HG03139 (cell line): ENCODE results near the gene AQP12A.

Experiments
- ATAC-seq: cut with Tn5 transposase; IDR thresholded peaks from one replicate; pipeline ENCODE4 v1.9.1; 2021; ENCODE audit not compliant: unreplicated experiment

AQP12A gene

GRCh38 chr2:240707043-240707756 is 15.5 kb downstream of the AQP12A start:
- ATAC-seq: no peak

DNA sequence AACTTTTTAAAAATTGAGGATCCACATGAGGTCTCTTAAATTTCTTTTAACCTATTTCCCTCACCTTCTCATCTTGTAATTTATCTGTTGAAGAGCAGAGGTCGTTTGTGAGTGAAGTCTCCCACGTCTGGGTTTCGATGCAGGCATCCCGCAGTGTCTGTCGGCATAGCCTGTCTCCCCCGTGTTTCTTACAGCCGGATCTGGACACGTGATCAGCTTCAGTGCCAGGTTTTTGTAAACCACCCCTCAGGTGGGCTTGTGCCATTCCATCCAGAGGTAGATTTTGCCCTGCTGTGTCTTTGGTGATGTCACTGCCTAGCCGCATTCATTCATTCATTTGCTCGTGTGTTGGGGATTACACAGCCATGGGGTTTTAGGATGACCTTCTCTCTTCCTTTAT is 16.2 kb downstream of the AQP12A start:
- no peak for ATAC-seq

- ATAC-seq: no peak
Observed at GRCh38 chr2:240708457-240708856, 16.8 kb downstream of the AQP12A start.

- no peak for ATAC-seq
Observed at GRCh38 chr2:240711296-240711695, 19.6 kb downstream of the AQP12A start.

DNA sequence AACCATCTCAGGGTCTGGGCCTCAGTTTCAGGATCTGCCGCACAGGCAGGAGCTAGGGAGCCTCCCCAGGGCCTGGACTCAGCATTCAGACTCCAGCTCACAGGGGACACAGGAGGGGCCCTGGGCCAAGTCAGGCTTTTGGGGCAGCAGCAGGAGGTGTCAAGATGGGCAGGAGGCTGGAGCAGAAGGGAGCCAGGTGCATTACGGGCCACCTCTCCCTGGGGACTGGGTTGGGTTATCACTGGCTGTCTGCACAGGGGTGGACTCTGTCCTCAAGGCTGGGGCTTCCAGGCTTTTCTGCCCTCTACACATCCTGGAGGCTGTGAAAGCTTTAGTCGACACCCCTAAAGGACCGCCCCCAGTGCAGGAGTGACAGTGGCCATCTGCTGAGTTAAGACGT is 20.0 kb downstream of the AQP12A start:
- ATAC-seq: no peak

- no peak for ATAC-seq
Observed at GRCh38 chr2:240712121-240712520, 20.5 kb downstream of the AQP12A start.

DNA sequence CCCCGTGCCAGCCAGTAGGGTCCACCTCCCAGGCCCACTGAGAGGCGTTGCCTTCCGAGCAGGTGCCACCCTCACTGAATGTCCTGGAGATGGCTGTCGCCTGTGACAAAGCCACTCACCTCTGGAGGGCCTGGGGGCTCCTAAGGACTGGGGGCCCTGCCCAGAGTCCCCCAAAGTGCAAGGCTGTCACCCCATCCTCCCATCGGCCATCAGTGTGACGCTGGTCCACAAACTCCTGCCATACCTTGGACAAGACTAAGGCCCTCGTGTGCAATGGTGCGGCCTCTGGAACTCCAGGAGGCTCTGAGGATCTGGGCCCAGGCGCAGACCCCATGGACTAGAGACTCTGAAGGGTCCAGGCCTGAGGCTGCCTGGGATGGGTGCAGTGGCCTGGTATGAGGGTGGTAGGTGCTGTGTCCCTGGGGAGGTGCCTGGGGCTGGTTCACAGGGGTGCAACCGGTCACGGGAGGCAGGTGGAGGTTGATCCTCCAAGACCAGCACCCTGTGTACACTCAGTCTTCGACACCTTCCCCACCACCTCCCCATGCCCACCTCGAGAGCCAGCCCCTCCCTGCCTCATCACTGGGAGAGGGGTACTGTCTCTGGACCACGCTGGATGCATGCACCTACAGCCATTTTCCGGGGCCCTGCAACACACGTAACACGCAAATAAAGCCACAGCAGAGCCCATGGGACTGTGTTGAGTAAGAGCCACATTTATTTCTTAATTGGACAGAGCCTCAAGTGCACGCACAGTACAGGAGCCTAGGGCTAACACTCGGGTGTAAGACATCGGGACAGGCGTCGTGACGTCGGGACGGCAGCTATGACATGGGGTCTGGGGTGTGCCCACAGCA is 21.6 kb downstream of the AQP12A start:
- ATAC-seq: no peak

GRCh38 chr2:240713928-240714746 is 22.5 kb downstream of the AQP12A start:
- no peak for ATAC-seq

DNA sequence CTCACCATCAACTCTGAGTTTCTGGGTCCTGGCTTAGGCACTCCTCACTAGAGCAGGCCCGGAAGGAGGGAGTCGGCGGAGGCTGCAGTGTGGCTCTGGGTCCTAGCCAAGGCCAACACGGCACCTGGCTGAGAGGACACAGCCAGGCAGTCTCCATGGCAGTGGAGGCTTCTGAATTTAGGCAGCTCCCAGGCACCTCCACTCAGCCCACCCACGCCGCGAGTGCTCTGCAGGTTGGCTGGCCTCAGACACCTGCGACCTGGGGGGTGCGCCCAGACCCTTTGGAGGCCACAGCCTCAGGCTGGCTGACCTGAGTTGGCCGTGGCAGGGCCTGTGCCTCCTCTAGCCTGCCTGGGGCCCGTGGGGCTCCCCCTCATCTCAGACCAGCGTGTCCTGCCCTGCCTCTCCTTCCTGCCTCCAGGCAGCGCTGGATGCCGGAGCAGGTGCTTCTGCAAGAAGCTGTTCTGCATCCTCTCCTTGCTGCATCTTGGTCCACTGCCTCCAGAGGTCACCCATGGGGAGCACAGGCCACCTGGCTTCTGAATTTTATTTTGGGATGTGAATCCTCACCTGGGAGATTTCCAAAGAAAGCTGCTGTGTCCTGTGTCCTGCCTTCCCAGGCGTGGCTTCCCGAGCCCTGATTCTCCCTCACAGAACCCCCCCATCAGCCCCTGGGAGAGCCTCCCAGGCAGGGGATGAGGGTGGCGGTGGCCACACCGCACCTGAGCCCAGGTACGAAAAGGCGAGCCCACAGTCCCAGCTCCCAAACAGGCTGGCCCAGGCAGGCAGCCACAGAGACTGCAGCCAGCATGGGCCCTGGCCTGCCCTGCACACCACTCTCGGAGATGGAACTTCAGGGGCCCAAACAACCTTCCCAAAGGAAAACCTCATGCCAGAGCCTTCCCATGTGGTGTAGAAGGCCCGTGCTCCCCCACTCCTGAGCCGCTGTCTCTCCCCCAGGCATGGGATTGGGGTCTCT is 23.4 kb downstream of the AQP12A start:
- no peak for ATAC-seq

- ATAC-seq: no peak
Observed at GRCh38 chr2:240716130-240716798, 24.6 kb downstream of the AQP12A start.

- no peak for ATAC-seq
Observed at GRCh38 chr2:240717181-240717641, 25.5 kb downstream of the AQP12A start.

DNA sequence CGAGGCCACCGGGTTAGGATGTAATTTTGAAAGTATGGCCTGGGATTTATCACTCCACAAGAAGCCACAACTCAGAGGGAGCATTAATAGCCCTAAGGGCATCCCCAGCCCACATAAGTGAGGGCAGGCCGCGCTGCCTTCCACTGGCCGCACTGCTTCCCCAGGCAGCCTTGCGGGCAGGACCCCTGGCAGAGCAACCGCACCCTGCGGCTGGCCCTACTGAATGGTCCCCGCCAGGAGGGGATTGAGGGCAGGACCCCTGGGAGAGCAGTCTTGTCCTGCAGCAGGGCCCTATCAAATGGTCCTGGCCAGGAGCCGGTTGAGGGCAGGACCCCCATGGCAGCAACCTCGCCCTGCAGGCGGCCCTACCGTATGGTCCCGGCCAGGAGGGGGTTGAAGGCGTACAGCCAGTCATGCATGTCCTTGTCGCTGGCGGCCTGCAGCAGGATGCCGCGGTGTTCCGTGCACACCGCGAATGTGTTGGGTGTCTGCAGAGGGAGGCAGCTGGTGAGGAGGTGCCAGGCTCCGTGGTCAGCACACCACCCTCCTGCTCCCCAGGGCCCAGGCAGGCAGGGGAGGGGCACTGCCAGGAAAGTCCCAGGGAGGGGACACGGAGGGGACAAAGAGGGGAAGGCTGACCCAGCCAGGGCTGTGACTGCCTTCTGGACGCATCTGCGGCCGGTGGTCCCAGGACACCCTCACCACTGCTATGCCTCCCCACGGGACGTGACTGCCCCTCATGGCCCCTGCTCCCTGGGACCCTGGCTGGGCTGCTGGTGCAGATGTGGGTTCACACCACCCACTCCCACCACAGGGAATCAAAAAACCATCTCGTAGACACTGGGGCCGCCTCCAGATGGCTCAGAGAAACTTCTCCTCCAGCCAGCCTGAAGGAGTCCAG is 26.3 kb downstream of the AQP12A start:
- no peak for ATAC-seq

DNA sequence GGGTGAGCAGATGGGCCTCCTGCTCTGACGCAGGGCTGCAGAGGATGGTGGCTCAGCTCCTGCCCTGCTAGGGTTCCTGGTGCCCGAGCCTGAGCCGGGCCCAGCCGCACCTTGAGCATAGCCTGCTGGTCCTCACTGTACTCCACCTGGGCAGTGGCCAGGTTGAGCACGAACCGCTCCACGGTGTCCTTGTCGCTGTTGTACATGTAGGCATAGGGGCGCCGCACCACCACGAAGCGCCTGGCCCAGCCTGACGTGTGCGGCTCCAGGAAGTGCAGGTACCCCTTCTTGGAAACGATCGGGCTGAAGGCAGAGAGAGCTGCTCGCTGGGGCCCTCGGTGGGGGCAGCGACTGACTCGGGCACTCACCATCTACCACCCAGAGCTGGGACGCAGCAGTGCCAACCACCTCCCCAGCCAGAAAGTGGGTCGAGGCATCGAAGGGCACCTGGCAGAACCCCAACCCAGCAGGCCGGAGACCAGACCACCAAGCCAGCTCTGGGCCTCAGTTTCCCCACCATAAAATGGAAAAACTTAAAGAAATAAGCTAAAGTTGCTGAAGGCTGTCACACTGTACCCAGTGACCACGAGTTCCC is 27.3 kb downstream of the AQP12A start:
- no peak for ATAC-seq

- ATAC-seq: no peak
Observed at GRCh38 chr2:240719676-240720545, 28.2 kb downstream of the AQP12A start.

DNA sequence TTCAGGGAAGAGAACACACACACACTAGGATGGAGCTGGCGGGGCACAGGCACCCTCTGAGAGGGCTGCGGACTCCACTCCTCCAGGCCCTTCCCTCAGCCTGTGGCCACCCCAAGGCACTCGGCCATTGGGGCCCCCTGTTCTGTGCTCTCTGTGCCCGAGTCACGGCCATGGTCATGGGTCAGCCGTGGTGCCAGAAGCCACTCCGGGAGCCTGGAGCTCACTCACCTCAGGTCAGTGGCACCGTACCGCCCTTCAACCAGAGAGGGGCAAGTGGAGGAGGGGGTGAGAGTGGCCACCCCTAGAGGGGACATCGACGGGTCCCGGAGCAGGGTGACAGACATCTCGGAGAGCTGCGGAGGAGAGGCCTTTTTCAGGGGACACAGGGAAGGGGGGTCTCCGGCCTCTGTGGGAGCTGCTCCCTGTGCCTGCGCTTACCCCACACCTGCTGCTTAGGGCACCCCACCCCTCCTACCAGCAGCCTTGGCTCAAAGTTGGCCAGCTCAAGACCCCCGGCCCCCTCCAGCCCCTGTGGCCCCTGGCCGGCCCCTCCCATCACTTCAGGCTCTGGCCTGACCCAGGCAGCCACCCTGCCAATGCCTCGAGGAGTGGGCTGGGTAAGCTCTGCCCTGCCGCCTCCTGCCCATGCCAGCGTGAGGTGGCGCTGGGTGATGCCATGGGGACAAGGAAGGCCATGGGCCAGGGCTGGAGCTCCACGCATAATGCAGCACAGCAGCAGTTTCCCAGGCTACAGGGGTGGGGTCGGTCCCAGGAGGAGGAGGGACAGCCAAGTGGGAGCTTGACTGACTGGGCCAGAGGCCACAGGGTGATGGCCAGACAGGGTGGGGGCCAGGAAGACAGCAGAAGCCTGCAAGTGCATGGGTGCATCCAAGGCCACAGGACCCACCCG is 29.3 kb downstream of the AQP12A start:
- no peak for ATAC-seq

DNA sequence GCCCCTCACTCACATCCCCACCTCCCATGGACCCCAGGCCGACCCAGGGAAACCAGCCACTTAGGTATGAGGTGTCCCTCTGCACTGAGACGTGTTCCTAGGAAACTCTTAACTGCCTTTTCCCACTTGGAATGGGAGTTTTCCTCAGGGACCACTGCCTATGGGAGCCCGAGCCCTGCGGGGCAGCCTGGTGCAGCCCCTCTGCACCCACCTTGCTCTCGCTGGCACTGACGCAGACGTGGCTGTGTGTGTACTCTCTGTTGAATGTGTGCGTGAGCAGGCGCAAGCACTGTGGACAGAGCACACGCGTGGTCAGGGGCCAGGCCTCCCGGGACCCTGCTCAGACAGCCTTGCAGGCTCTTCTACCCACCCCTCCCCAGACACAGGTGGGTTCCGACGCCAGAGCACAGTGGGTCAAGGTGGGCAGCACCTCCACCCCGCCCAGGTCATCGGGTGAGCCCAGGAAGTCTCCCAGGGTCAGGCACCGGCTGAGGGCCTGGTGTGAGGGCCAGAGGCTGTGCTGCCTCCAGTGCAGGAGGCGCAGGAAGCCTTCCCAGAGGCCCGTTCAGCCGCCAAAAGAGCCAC is 30.0 kb downstream of the AQP12A start:
- ATAC-seq: no peak
